KBM-7 (cell line): ENCODE measurements around the gene C10orf53.

Experiments
- DNase-seq: peaks from one replicate; pipeline ENCODE4 v3.0.0-alpha.2; 2015
- in situ Hi-C: fragments of 300-500 bp; cut with MboI; formaldehyde crosslinking; loops from 2 replicates; pipeline ENCODE4 v1.14.3; 2020; ENCODE audit warnings: low sequenced_read_pairs, low pct_unique_long_range_greater_than_20kb, mixed read lengths

The C10orf53 gene

GRCh38 chr10:49726593-49726992 lies 47.1 kb downstream of the C10orf53 start:
- DNase-seq, result no peak
- in situ Hi-C loops, result no loop called here

DNA sequence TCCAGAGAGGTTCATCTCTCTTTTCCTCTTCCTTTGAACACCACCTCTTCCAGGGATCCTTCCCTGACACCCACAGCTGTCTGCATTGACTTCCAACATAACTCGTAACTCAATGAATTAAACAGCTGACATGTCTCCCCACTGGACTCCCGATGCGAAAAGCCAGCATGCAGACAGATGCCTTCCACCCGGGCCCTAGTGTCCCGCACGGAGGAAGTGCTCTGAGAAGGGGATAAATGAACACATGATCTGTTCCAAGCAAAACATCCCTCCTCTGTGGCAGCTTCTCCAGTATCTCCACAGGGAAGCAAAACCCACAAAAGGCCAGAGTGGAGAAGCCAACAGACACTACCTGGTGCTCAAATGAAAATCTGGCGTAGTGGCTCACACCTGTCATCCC lies 54.4 kb downstream of the C10orf53 start:
- in situ Hi-C loops, result no loop called here
- DNase-seq, result no peak

DNA sequence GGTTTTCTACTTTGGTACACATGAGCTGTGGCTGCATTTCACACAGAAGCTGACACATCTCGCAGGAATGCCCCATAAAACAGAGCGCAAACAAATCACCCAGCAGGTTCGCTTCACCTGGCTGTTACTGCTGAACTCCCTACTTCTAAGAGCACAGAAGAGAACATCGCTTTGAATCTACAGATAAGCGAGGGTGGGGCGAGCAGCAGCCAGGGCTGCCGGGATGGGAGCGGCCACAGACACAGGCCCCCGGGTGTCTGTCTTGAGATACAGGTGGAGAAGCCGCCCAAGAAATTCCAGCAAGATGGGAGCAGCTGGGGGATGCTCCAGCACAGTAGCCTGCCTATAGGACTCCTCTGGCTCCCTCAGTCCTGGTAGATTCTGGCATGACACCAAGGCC lies 55.2 kb downstream of the C10orf53 start:
- no peak for DNase-seq
- in situ Hi-C loops, result no loop called here

DNA sequence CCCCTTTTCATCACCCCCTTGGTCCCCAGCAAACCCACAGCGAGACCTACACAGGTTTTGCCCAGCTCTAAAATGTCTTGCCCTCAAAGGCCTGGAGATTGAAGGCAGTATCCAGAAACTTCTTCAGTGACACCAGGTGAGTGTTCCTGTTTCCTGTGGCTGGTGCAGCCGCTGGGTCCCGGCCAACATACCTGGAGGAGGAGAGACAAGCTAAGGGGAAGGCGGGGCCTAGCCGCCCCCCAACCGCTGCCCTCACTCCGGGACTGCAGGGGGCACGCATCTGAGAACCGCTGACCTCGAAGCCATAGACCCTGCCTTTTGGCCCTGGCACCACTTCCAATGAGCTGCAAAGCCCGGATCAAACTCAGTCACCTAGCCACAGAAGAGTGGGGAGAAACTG lies 55.7 kb downstream of the C10orf53 start:
- DNase-seq, result no peak
- in situ Hi-C loops, result no loop called here

- no peak for DNase-seq
- in situ Hi-C loops, result no loop called here
Observed at GRCh38 chr10:49735848-49736563, 56.6 kb downstream of the C10orf53 start.

DNA sequence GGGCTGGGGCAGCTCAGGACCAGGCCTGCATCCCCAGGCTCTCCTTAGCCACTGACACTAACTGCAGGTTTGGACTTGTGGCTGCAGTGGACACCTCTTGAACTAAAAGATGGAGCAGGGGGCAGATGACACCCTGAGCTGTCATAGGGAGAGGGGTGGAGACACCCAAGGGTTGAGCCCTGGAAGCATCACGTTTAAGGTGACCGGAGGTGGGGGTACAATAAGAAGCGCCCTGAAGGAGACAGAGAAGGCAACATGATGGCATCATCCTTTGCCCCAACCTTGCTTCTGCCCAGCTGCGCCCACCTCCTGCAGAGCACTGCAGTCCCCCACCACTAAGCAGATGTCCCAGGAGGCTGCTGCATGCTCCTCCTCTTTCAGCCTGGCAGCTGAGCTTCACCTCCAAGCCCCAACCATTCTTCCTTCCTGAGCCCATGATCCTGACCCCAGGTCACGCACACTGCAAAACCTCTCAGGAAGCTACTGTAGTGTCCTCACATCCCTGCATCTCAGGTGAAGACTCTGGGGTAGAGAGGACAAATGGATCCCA lies 57.2 kb downstream of the C10orf53 start:
- DNase-seq, result no peak
- in situ Hi-C loops, result no loop called here

GRCh38 chr10:49737474-49738201 lies 58.2 kb downstream of the C10orf53 start:
- DNase-seq, result no peak
- in situ Hi-C loops, result no loop called here

- in situ Hi-C loops, result no loop called here
- DNase-seq, result no peak
Observed at GRCh38 chr10:49738616-49739360, 59.3 kb downstream of the C10orf53 start.

GRCh38 chr10:49739426-49739825 lies 60.0 kb downstream of the C10orf53 start:
- in situ Hi-C loops, result no loop called here
- no peak for DNase-seq

DNA sequence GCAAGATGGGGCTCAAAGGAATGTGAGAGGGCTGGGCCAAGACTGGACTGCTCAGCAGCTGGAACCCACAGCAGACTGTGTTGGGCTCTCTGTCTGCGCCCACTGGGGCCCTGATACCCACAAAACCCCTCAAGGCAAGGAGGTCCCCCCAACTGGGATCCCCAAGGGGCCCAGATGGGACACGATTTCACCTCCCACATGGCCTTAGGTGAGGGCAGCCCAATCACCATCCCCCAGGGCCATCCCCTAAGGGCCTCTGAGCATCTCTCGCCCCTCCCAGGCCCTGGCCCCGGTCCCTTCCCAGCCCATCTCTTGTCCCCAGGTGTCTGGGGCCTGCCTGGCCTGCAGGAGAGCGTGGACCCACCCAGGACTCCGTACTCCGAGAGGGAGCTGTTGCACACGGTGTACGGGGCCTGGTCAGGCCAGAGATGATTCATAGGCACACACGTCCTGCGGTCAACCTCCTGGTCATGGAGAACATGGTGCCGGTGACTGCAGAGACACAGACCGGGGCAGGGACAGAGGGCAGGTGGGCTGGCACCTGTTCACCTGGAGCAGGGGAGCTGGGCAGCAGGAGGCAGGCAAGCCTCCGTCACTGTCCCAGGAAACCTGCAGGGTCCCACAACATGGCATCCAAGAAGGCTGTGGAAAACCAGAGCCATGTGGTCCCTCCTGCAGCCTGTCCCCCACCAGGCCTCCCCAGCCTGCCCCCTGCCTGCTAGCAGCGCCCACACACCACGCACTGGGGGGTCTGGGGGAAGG lies 61.1 kb downstream of the C10orf53 start:
- in situ Hi-C loops, result no loop called here
- DNase-seq, result no peak

- in situ Hi-C loops, result no loop called here
- no peak for DNase-seq
Observed at GRCh38 chr10:49741108-49741995, 61.9 kb downstream of the C10orf53 start.

DNA sequence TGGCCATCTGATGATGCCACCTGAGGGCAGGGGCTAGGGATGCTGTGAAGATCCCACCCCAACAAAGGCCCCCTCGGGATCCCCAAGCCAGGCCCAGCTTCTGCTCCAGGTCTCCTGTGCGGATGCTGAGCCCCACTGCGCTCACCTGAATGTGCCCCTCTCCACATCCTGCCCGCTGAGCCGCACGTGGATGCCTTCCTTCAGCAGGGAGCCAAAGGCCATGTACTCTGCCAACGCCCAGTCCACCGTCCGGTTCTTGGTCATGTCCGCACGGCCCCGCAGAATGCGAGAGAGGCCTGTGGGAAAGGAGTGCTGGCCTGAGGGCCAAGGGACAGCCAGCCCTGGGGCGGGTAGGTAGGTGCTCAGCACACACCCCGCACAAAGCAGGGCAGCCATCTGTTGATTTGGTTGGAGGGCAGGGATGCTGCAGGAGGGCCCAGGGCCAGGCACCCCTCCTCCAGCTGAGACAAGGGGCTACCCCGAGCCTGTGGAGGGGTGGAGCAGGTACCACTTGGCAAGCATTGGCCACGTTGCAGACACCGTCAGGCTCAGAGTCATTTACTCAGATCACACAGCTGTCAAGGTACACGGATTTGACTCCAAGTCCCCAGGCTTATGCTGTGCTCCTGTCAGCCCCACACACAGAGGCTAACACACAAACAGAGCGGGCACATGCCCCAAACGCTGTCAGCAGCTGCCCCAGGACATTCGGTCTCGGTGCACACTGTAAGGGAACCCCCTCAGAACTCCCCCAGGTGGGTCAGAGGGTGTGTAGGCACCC lies 63.4 kb downstream of the C10orf53 start:
- DNase-seq, result no peak
- in situ Hi-C loops, result no loop called here

DNA sequence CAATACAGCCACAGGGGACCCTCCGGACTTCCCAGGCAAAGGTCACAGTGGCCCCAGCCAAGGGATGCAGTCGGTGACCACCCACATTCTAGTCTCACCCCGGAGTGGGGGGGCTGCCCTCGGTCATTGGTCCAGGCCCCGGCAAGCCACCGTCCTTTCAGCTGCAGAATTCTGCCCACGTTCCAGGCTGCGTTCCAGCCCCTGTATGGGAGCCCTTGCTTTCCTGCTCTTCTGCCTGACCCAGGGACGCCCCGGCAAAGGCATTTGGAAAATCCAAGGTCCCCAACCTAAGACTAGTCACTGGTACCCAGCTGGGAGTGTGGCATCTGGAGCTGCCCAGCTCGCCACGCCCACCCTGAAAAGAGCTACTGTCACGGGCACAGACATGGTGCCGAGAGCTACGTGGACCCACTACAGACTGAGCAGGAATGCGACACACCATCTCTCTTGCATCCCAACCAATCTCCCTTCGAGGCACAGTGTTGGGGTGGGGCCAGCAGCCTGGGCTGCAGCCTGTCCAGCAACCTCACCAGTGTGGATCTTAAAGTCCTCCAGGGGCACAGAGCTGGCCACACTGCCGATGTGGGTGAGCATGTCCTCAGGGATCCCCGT lies 64.1 kb downstream of the C10orf53 start:
- DNase-seq, result no peak
- in situ Hi-C loops, result no loop called here

DNA sequence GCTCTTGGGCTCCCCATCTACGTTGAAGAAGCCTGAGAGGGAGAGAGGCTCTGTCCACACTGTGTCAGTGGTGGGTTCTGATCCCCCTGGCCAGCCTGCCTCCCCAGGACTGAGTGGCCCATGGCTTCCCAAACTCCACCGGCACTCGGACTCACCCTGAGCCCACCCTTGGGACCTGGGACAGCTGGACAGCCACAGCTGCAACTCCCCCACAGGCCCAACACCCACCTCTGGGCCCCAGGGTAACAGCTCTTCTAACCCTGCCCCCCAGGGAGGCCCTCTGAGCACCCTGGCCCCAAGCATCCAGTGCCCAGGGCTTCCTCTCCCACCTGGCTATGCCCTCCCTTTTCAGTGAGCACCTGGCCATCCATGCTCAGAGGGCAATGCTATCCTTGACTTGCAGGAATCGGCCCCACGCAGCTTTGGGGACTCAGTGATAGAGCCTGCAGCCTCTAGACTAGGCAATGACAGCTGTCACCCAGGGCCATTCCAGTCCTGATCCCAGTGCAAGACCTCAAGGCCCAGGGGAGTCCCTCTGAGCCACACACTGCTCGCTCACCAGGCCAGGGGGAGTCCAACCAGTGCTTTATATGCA lies 64.7 kb downstream of the C10orf53 start:
- DNase-seq, result no peak
- in situ Hi-C loops, result no loop called here

- in situ Hi-C loops, result no loop called here
- no peak for DNase-seq
Observed at GRCh38 chr10:49744924-49745605, 65.6 kb downstream of the C10orf53 start.

DNA sequence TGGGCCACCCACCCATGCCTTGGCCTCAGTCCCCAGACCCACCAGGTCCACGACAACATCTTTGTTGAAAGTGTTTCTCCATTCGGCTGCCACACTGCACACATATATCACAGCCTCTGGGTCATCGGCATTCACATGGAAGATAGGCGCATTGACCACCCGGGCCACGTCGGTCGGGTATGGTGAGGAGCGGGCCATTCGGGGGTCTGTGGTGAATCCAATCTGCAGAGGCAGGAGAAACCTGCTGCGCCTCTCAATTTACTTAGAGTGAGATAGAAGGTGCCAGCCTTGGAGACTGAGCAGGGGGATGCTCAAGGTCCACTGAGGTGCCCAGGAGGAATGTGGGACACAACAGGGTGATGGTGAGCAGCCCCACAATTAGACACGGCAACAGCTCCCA lies 66.3 kb downstream of the C10orf53 start:
- no peak for DNase-seq

More for the DNA sequence above, 66.3 kb downstream of the C10orf53 start:
- in situ Hi-C loops, result no loop called here
